Endothelial cell of umbilical vein (primary cell): ENCODE results near the gene KIF23. TPM values are rescaled to one million over a fixed set of nuclear protein-coding genes. Genes with fewer than 3 reads are reported as not detected.

Experiments used
- BruUV-seq: library from RNA; stranded (reverse); fragments of 400-500 nt; replicated peaks from 2 replicates; lab custom pipeline; 2021; lab: Mats Ljungman, UMichigan
- CTCF ChIA-PET: fragments of 300-600, 350-600 bp; sonication (Branson Sonifier 250); formaldehyde crosslinking; loops from one replicate; lab custom pipeline; 2021; ENCODE audit warnings: antibody characterized with exemption, inconsistent platforms; lab: Charles Lee
- POLR2A ChIA-PET: fragments of 300-600, 350-600 bp; sonication (Branson Sonifier 250); formaldehyde crosslinking; loops from one replicate; lab custom pipeline; 2021; ENCODE audit warnings: antibody characterized with exemption, inconsistent platforms; lab: Charles Lee
- DNase-seq: peaks from one replicate; pipeline ENCODE4 v3.0.0-alpha.2; 2011; ENCODE audit warnings: low read depth, low spot score
- FAIRE-seq: peaks from 2 replicates; lab custom pipeline; 2011; peaks lifted over from hg19 to GRCh38; lab: Jason Lieb, UNC
- H2AFZ ChIP-seq: 2 replicates; pipeline ENCODE4 v1.6.0; 2012; ENCODE audit warnings: low read depth, low read length, control low read depth, inconsistent platforms
- H3K27ac ChIP-seq: 2 replicates; pipeline ENCODE4 v1.5.1; 2011; ENCODE audit warnings: low read depth, mild to moderate bottlenecking, control low read depth, low read length, moderate library complexity; ENCODE audit not compliant: insufficient read depth
- H3K27me3 ChIP-seq, 2 experiments: 2 replicates each; pipeline versions ENCODE4 v1.6.0 to v1.6.1; 2011; ENCODE audit warnings: low read length in 2 of 2, mixed read lengths in 1 of 2; ENCODE audit not compliant: control insufficient read depth in 2 of 2, insufficient read depth in 2 of 2
- H3K36me3 ChIP-seq, 2 experiments: 2 replicates in 1 of 2; 3 replicates in 1 of 2; pipeline ENCODE4 v1.5.1; 2011; ENCODE audit warnings: low read length in 2 of 2, mild to moderate bottlenecking in 1 of 2, moderate library complexity in 1 of 2; ENCODE audit not compliant: control insufficient read depth in 2 of 2, insufficient read depth in 2 of 2; ENCODE audit errors: extremely low read depth in 1 of 2
- H3K4me1 ChIP-seq: 3 replicates; pipeline ENCODE4 v1.5.1; 2011; ENCODE audit warnings: mild to moderate bottlenecking, low read length; ENCODE audit not compliant: control insufficient read depth, insufficient read depth; ENCODE audit errors: extremely low read depth
- H3K4me2 ChIP-seq: 2 replicates; pipeline ENCODE4 v1.6.1; 2011; ENCODE audit warnings: low read length, control low read depth, mixed read lengths; ENCODE audit not compliant: insufficient read depth
- H3K4me3 ChIP-seq, 3 experiments: fragments of 200-600 bp in 1 of 3; sonication (generic), shearing (Covaris generic) in 1 of 3; replicated peaks in 1 of 3; 2 replicates each; pipeline ENCODE4 v1.5.1; 2011 to 2016; ENCODE audit warnings: control low read depth in 3 of 3, low read length in 3 of 3, mild to moderate bottlenecking in 2 of 3, inconsistent platforms in 1 of 3, low read depth in 1 of 3, moderate library complexity in 1 of 3; ENCODE audit not compliant: insufficient read depth in 1 of 3
- H3K79me2 ChIP-seq: 2 replicates; pipeline ENCODE4 v1.6.0; 2012; ENCODE audit warnings: low read length, inconsistent platforms; ENCODE audit not compliant: control insufficient read depth, insufficient read depth
- H3K9ac ChIP-seq: replicated peaks from 2 replicates; pipeline ENCODE3; 2011; ENCODE audit warnings: low read length, control low read depth; ENCODE audit not compliant: insufficient read depth; ENCODE audit errors: extremely low read depth
- H3K9me1 ChIP-seq: replicated peaks from 3 replicates; pipeline ENCODE4 v1.6.0; 2011; ENCODE audit warnings: mild to moderate bottlenecking, low read length; ENCODE audit not compliant: control insufficient read depth, insufficient read depth; ENCODE audit errors: extremely low read depth
- H3K9me3 ChIP-seq: replicated peaks from 2 replicates; pipeline ENCODE4 v1.5.1; 2012; ENCODE audit warnings: low read length, inconsistent platforms; ENCODE audit not compliant: control insufficient read depth, insufficient read depth
- H4K20me1 ChIP-seq: replicated peaks from 2 replicates; pipeline ENCODE3; 2011; ENCODE audit warnings: mild to moderate bottlenecking, low read length; ENCODE audit not compliant: control insufficient read depth, insufficient read depth; ENCODE audit errors: extremely low read depth
- CTCF ChIP-seq, 2 donors: IDR thresholded peaks; 1 replicate in 1 of 2; 2 replicates in 1 of 2; pipeline ENCODE4 v1.5.1; 2011; ENCODE audit warnings: low read length in 2 of 2, mild to moderate bottlenecking in 2 of 2, moderate library complexity in 2 of 2, control low read depth in 1 of 2, inconsistent platforms in 1 of 2, low read depth in 1 of 2; ENCODE audit not compliant: insufficient read depth in 1 of 2; ENCODE audit errors: extremely low read depth in 1 of 2
- EZH2 ChIP-seq: IDR thresholded peaks from 2 replicates; pipeline ENCODE4 v1.6.1; 2012; ENCODE audit warnings: borderline replicate concordance, low read depth, mild to moderate bottlenecking, moderate library complexity, low read length, inconsistent platforms; ENCODE audit not compliant: severe bottlenecking
- FOS ChIP-seq: IDR thresholded peaks from 2 replicates; pipeline ENCODE4 v1.6.1; 2011; ENCODE audit warnings: mild to moderate bottlenecking, low read length, moderate library complexity, borderline replicate concordance; ENCODE audit not compliant: insufficient read depth
- GATA2 ChIP-seq: IDR thresholded peaks from 2 replicates; pipeline ENCODE4 v1.7.0; 2011; ENCODE audit warnings: low read depth, mild to moderate bottlenecking, moderate library complexity, mixed read lengths, low read length; ENCODE audit not compliant: insufficient read length, insufficient read depth
- JUN ChIP-seq: IDR thresholded peaks from 2 replicates; pipeline ENCODE4 v1.6.1; 2011; ENCODE audit warnings: borderline replicate concordance, low read depth; ENCODE audit not compliant: insufficient read length, insufficient read depth
- MAX ChIP-seq: IDR thresholded peaks from 2 replicates; pipeline ENCODE4 v1.6.1; 2011; ENCODE audit not compliant: insufficient read depth, insufficient read length
- MYC ChIP-seq: IDR thresholded peaks from one replicate; pipeline ENCODE4 v1.6.1; 2011; ENCODE audit warnings: mild to moderate bottlenecking, low read depth, low read length
- POLR2A ChIP-seq: IDR thresholded peaks from 2 replicates; pipeline ENCODE4 v1.6.1; 2012; ENCODE audit warnings: low read depth, mild to moderate bottlenecking, control low read depth, low read length
- POLR2AphosphoS5 ChIP-seq: IDR thresholded peaks from 2 replicates; pipeline ENCODE4 v1.6.1; 2012; ENCODE audit warnings: low read depth, mild to moderate bottlenecking, control low read depth, low read length, moderate library complexity; ENCODE audit not compliant: insufficient read depth
- dilution Hi-C: fragments of 300-500 bp; cut with MboI; formaldehyde crosslinking; loops from one replicate; pipeline ENCODE4 v1.15.0; 2019; ENCODE audit warnings: low sequenced_read_pairs; ENCODE audit not compliant: extremely low pct_ligation_motif_present
- intact Hi-C: fragments of 100-400 bp; cut with micrococcal nuclease; formaldehyde crosslinking; loops from one replicate; pipeline ENCODE4 v1.10.0; 2022
- polyA plus RNA-seq, 4 experiments: library from polyadenylated mRNA; depleted of rRNA in 3 of 4; stranded (reverse) in 3 of 4; unstranded in 1 of 4; fragments of >200 nt; gene quantifications; 2 replicates each; pipeline versions ENCODE4 v1.2.1 to v1.2.3, GENCODE V29; 2011 to 2012; ENCODE audit warnings: missing spikeins in 1 of 4
- total RNA-seq: library from RNA; stranded (reverse); gene quantifications from 2 replicates; pipeline ENCODE4 v1.2.3, GENCODE V29; 2021

The KIF23 gene
- total and polyA plus RNA-seq, 2 donors (not counting 3 experiments of a cell fraction or from before 2014, with no cell fraction given), result 25.4 to 64.7 TPM

GRCh38 chr15:69377216-69377970, 36.8 kb upstream of the KIF23 start:
- H3K9ac ChIP-seq, result no peak overlapping the region
- peaks cover 0 to 3% of the 10 kb centered on the region in 2 experiments for H3K27me3 ChIP-seq
- ChIA-PET CTCF (interaction anchor here (4.1 kb wide), 1 partner anchor 17 kb away, joined by 18 read pairs; no protein-coding TSS in a partner anchor), POLR2A (no interaction called here)
- intact Hi-C loops (no loop called here), dilution Hi-C loops (no loop called here)
- H3K4me1 ChIP-seq, result no peaks in the 10 kb centered on the region
- H3K4me2 ChIP-seq, result no peak overlapping the region
- no peak overlapping the region for H3K27ac ChIP-seq
- no peaks in the 10 kb centered on the region for H3K9me3 ChIP-seq
- H3K9me1 ChIP-seq, result no peaks in the 10 kb centered on the region
- no peak overlapping the region for H2AFZ ChIP-seq
- no peaks in the 10 kb centered on the region for H3K79me2 ChIP-seq
- BruUV-seq, result no TSS peak
- no peaks in the 10 kb centered on the region for H3K36me3 ChIP-seq
- H3K4me3 ChIP-seq, result no peak overlapping the region
- DNase-seq (no peak), FAIRE-seq (no peak)
- H4K20me1 ChIP-seq, result no peaks in the 10 kb centered on the region
- TF ChIP-seq EZH2 (no peak), POLR2AphosphoS5 (no peak), JUN (no peak), FOS (no peak), MAX (no peak), POLR2A (no peak), MYC (no peak), CTCF (IDR thresholded peaks at IDR 0.05; ENCODE audit: extremely low read depth in 1 of 2, insufficient read depth in 1 of 2, low read depth in 1 of 2, low read length in 2 of 2) (no peak), GATA2 (no peak)
